Neural cell (in vitro differentiated cells): ENCODE measurements around the gene SPSB4. TPM values are rescaled to one million over a fixed set of nuclear protein-coding genes. Genes with fewer than 3 reads are reported as not detected.

Experiments used
- H2AFZ ChIP-seq: fragments of 200-600, 300-800 bp; sonication (generic), shearing (Covaris generic); 2 replicates; pipeline ENCODE4 v1.6.0; 2014; ENCODE audit warnings: low read depth, mild to moderate bottlenecking, antibody characterized with exemption, low read length, moderate library complexity
- H3F3A ChIP-seq: fragments of 200-600 bp; shearing (Covaris generic); 2 replicates; pipeline ENCODE4 v1.6.1; 2016; ENCODE audit warnings: mild to moderate bottlenecking, moderate library complexity, mixed read lengths, antibody characterized with exemption, low read length; ENCODE audit not compliant: insufficient read depth, poor library complexity, severe bottlenecking
- H3K27ac ChIP-seq: fragments of 200-600, 300-800 bp; sonication (generic), shearing (Covaris generic); 2 replicates; pipeline ENCODE4 v1.5.1; 2014; ENCODE audit warnings: mild to moderate bottlenecking, low read length, moderate library complexity
- H3K27me3 ChIP-seq: fragments of 300-800, 200-600 bp; sonication (generic), shearing (Covaris generic); 2 replicates; pipeline ENCODE4 v1.6.0; 2014; ENCODE audit warnings: mild to moderate bottlenecking, low read depth, low read length, moderate library complexity; ENCODE audit not compliant: insufficient read depth
- H3K36me3 ChIP-seq: fragments of 300-800, 200-600 bp; sonication (generic), shearing (Covaris generic); 2 replicates; pipeline ENCODE4 v1.5.1; 2014; ENCODE audit warnings: mild to moderate bottlenecking, antibody characterized with exemption, low read length, moderate library complexity; ENCODE audit not compliant: insufficient read depth
- H3K4me2 ChIP-seq: fragments of 300-800, 200-600 bp; sonication (generic), shearing (Covaris generic); 2 replicates; pipeline ENCODE4 v1.6.0; 2014; ENCODE audit warnings: mild to moderate bottlenecking, low read length
- H3K4me3 ChIP-seq: fragments of 300-800, 200-600 bp; sonication (generic), shearing (Covaris generic); 2 replicates; pipeline ENCODE4 v1.5.1; 2014; ENCODE audit warnings: mild to moderate bottlenecking, low read length, moderate library complexity
- H3K79me2 ChIP-seq: fragments of 200-600 bp; shearing (Covaris generic); replicated peaks from 2 replicates; pipeline ENCODE4 v1.6.0; 2014; ENCODE audit warnings: mild to moderate bottlenecking, low read length, moderate library complexity; ENCODE audit not compliant: insufficient read depth
- H3K9ac ChIP-seq: fragments of 300-800, 200-600 bp; sonication (generic), shearing (Covaris generic); 2 replicates; pipeline ENCODE4 v1.6.1; 2016; ENCODE audit warnings: mild to moderate bottlenecking, low read length, mixed read lengths
- H3K9me2 ChIP-seq: fragments of 200-600 bp; shearing (Covaris generic); 2 replicates; pipeline ENCODE4 v1.6.1; 2016; ENCODE audit warnings: mild to moderate bottlenecking, low read length, mixed read lengths; ENCODE audit not compliant: insufficient read depth
- H3K9me3 ChIP-seq: fragments of 200-600, 300-800 bp; sonication (generic), shearing (Covaris generic); 2 replicates; pipeline ENCODE4 v1.6.1; 2016; ENCODE audit warnings: mild to moderate bottlenecking, mixed run types, low read length, moderate library complexity, mixed read lengths
- H4K20me1 ChIP-seq: fragments of 200-600 bp; shearing (Covaris generic); 2 replicates; pipeline ENCODE4 v1.6.1; 2016; ENCODE audit warnings: mild to moderate bottlenecking, mixed run types; ENCODE audit not compliant: insufficient read depth
- CTCF ChIP-seq: fragments of 450-650 bp; IDR thresholded peaks from 2 replicates; pipeline ENCODE4 v1.5.1; 2014; ENCODE audit warnings: antibody characterized with exemption, mild to moderate bottlenecking, moderate library complexity; ENCODE audit not compliant: poor library complexity, severe bottlenecking
- EP300 ChIP-seq: fragments of 450-650 bp; conservative IDR thresholded peaks from 2 replicates; pipeline ENCODE4 v1.6.1; 2014; ENCODE audit warnings: antibody characterized with exemption, mild to moderate bottlenecking, moderate library complexity; ENCODE audit not compliant: poor library complexity, severe bottlenecking
- EZH2 ChIP-seq: fragments of 200-600, 300-800 bp; shearing (Covaris generic), sonication (generic); IDR thresholded peaks from 2 replicates; pipeline ENCODE4 v1.6.1; 2014; ENCODE audit warnings: antibody characterized with exemption, low read length, borderline replicate concordance, mild to moderate bottlenecking; ENCODE audit not compliant: insufficient read depth, poor library complexity, severe bottlenecking
- MXI1 ChIP-seq: fragments of 450-650 bp; conservative IDR thresholded peaks from 2 replicates; pipeline ENCODE4 v1.6.1; 2014; ENCODE audit warnings: antibody characterized with exemption, mild to moderate bottlenecking; ENCODE audit not compliant: poor library complexity, severe bottlenecking
- POLR2AphosphoS5 ChIP-seq: IDR thresholded peaks from 2 replicates; pipeline ENCODE4 v1.6.1; 2012
- RAD21 ChIP-seq: fragments of 450-650 bp; conservative IDR thresholded peaks from 2 replicates; pipeline ENCODE4 v1.6.1; 2014; ENCODE audit warnings: antibody characterized with exemption, mild to moderate bottlenecking, moderate library complexity
- SMC3 ChIP-seq: fragments of 450-650 bp; conservative IDR thresholded peaks from 2 replicates; pipeline ENCODE4 v1.6.1; 2014; ENCODE audit warnings: antibody characterized with exemption, mild to moderate bottlenecking, moderate library complexity; ENCODE audit not compliant: poor library complexity
- TAF1 ChIP-seq: IDR thresholded peaks from 2 replicates; pipeline ENCODE4 v1.6.1; 2012; ENCODE audit warnings: low read depth
- polyA plus RNA-seq: library from polyadenylated mRNA; depleted of rRNA; stranded (reverse); fragments of >200 nt; gene quantifications from 2 replicates; pipeline ENCODE4 v1.2.3, GENCODE V29; 2014
- TF ChIP-seq, protein P1 (sequence below): IDR thresholded peaks from 2 replicates; pipeline ENCODE4 v1.6.1; 2012; ENCODE audit warnings: borderline replicate concordance

SPSB4 gene
- polyA plus RNA-seq, 1 donor from 2014 or later = 6.1 TPM

- no peaks in the 10 kb centered on the region for H3K27me3 ChIP-seq
- no peaks in the 10 kb centered on the region for H3K9me2 ChIP-seq
- no peak overlapping the region for H3K9ac ChIP-seq
- H4K20me1 ChIP-seq = no peaks in the 10 kb centered on the region
- H3F3A ChIP-seq = no peaks in the 10 kb centered on the region
- TF ChIP-seq, protein P1, sequence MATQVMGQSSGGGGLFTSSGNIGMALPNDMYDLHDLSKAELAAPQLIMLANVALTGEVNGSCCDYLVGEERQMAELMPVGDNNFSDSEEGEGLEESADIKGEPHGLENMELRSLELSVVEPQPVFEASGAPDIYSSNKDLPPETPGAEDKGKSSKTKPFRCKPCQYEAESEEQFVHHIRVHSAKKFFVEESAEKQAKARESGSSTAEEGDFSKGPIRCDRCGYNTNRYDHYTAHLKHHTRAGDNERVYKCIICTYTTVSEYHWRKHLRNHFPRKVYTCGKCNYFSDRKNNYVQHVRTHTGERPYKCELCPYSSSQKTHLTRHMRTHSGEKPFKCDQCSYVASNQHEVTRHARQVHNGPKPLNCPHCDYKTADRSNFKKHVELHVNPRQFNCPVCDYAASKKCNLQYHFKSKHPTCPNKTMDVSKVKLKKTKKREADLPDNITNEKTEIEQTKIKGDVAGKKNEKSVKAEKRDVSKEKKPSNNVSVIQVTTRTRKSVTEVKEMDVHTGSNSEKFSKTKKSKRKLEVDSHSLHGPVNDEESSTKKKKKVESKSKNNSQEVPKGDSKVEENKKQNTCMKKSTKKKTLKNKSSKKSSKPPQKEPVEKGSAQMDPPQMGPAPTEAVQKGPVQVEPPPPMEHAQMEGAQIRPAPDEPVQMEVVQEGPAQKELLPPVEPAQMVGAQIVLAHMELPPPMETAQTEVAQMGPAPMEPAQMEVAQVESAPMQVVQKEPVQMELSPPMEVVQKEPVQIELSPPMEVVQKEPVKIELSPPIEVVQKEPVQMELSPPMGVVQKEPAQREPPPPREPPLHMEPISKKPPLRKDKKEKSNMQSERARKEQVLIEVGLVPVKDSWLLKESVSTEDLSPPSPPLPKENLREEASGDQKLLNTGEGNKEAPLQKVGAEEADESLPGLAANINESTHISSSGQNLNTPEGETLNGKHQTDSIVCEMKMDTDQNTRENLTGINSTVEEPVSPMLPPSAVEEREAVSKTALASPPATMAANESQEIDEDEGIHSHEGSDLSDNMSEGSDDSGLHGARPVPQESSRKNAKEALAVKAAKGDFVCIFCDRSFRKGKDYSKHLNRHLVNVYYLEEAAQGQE = no peak
- TF ChIP-seq EP300 (no peak), EZH2 (no peak), TAF1 (no peak), POLR2AphosphoS5 (no peak), MXI1 (no peak)
- no peak overlapping the region for H2AFZ ChIP-seq
- H3K4me2 ChIP-seq = no peak overlapping the region
- H3K79me2 ChIP-seq = no peaks in the 10 kb centered on the region
- no peak overlapping the region for H3K4me3 ChIP-seq
- H3K36me3 ChIP-seq = no peaks in the 10 kb centered on the region
- no peak overlapping the region for H3K27ac ChIP-seq
- H3K9me3 ChIP-seq = peaks cover 2% of the 10 kb centered on the region
These were observed 97.0 kb downstream of the SPSB4 start for GRCh38 chr3:141148169-141148568.

DNA sequence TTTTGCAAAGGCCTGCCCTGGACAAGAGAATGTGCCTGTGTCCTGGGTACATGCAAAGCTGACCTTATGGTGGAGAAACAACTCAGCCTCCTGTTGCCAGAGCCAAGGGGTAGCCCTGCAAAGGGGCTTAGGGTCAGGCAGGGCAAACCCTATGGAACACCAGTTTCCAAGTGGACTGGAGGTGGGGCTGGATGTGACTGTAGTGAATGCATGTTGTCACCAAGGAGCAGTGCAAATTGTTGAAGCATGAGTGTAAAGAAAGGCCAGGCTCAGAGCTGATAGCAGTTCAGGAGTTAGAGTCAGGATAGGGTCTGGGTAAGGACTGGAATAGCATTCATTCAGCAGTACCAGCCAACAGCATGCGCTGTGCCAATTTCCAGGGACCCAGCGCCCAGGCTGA is 97.6 kb downstream of the SPSB4 start:
- H3K4me2 ChIP-seq = no peak overlapping the region
- no peaks in the 10 kb centered on the region for H3K27me3 ChIP-seq
- H3K4me3 ChIP-seq = no peak overlapping the region
- H3K9ac ChIP-seq = no peak overlapping the region
- H3K79me2 ChIP-seq = no peaks in the 10 kb centered on the region
- no peaks in the 10 kb centered on the region for H3K9me2 ChIP-seq
- no peak for TF ChIP-seq EZH2
- no peak for TF ChIP-seq POLR2AphosphoS5
- no peak for TF ChIP-seq TAF1
- TF ChIP-seq MXI1 = no peak
- no peak for TF ChIP-seq SMC3
- TF ChIP-seq, protein P1 = no peak
- no peak for TF ChIP-seq CTCF
- TF ChIP-seq RAD21 = no peak
- no peak for TF ChIP-seq EP300
- no peak overlapping the region for H2AFZ ChIP-seq
- H3K9me3 ChIP-seq = no peaks in the 10 kb centered on the region
- no peaks in the 10 kb centered on the region for H3F3A ChIP-seq
- no peaks in the 10 kb centered on the region for H4K20me1 ChIP-seq
- no peaks in the 10 kb centered on the region for H3K36me3 ChIP-seq
- H3K27ac ChIP-seq = no peak overlapping the region
